Thyroid gland (tissue), 4 donors: ENCODE data around the gene TRIM8.

Experiments used
- POLR2A ChIP-seq, 2 donors: fragments of 450-650 bp; IDR thresholded peaks; one replicate each; pipeline ENCODE4 v1.6.1; 2017; ENCODE audit warnings: antibody characterized with exemption in 2 of 2, mild to moderate bottlenecking in 2 of 2, moderate library complexity in 1 of 2
- TF ChIP-seq, protein P1 (sequence below), 6 experiments: fragments of 200-600 bp in 3 of 6; fragments of 450-650 bp in 3 of 6; sonication (generic) in 3 of 6; IDR thresholded peaks; one replicate each; pipeline ENCODE4 v1.5.1; 2016 to 2019; ENCODE audit warnings: antibody characterized with exemption in 6 of 6, mild to moderate bottlenecking in 2 of 6, inconsistent platforms in 1 of 6, moderate library complexity in 1 of 6

DNA sequence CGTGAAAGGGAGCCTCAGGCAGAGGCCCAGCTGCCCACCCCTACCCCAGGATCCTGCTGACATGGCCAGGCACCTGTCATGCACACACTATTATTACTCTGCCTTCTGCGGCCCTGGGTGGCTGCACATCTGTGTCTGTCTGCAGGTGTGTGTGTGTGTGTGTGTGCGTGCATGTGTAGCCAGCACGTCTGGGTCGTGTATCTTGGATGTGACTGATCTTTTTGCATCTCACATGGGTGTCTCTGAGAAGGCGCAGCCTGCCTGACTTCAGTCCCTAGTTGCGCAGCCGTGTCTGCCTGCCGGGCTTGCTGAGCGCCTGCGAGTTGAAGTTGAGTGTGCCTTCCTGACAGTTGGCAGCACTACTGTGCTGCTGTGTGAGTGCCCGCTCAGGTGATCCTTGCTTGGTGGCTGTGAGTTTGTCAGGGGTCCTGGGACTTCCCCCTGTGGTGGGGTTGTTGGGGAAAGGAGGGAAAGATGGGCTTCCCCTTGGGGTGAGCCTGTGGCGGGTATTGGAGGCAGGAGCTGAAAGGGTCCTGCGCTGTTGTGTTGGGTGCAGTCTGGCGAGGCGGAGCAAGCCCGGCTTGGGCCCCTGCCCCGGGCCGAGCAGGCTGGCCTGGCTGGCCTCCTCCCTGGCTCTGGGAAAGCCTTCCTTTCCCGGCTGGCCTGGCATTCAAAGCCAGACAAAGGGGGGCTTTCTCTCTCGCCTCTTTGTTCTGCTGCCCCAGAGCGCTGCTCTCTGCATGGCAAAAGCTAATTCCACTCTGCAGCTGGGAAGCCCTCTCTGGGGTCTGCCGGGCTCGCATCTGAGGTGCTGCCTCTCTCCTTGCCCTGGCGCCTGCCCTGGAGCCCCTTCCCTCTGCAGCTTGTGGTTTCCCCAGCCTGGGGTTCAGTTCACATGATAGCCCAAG, 4.9 kb downstream of the TRIM8 start:
- TF ChIP-seq, protein P1, sequence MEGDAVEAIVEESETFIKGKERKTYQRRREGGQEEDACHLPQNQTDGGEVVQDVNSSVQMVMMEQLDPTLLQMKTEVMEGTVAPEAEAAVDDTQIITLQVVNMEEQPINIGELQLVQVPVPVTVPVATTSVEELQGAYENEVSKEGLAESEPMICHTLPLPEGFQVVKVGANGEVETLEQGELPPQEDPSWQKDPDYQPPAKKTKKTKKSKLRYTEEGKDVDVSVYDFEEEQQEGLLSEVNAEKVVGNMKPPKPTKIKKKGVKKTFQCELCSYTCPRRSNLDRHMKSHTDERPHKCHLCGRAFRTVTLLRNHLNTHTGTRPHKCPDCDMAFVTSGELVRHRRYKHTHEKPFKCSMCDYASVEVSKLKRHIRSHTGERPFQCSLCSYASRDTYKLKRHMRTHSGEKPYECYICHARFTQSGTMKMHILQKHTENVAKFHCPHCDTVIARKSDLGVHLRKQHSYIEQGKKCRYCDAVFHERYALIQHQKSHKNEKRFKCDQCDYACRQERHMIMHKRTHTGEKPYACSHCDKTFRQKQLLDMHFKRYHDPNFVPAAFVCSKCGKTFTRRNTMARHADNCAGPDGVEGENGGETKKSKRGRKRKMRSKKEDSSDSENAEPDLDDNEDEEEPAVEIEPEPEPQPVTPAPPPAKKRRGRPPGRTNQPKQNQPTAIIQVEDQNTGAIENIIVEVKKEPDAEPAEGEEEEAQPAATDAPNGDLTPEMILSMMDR (IDR thresholded peaks at IDR 0.05) = no peak
- no peak for TF ChIP-seq POLR2A (IDR thresholded peaks at IDR 0.05)
